ENCODE measurements around the gene SLC66A3. TPM values are rescaled to one million over a fixed set of nuclear protein-coding genes. Genes with fewer than 3 reads are reported as not detected.

Gene SLC66A3
- total RNA-seq, 1 donor from 2014 or later, result 9.8 TPM

DNA sequence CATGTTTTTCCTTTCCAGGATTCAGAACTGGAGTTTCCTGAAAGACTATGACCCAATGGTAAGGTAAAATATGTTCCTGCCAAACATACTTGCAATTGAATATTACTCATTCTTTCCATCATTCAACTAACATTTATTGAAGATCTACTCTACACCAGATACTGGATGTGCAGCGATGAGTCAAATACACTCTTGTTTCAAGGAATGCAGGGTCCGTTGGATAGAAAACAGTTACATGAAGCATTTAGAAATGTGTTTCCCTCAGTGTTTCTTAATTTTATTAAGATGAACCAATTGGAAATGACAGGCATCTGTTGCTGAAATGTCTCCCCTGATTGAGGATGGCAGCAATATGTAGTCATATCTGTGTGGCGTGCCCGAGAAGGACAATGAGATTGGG, 14.8 kb upstream of the SLC66A3 start:
- DNase-seq, result no peak

DNA sequence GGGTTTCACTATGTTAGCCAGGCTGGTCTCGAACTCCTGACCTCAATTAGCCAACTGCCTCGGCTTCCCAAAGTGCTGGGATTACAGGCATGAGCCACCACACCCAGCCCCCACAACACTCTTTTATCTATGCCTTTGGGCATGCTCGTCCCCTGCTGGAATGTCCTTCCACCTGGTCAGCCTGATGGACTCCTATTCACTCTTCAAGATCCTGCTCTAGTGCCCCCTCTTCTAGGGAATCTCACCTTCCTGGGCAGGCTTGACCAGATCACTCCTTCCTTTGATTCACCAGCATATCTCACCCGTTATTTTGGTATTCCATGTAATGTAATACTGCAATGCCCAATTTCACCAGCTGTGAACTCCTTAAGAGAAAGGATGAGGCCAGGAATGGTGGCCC, 13.9 kb upstream of the SLC66A3 start:
- DNase-seq, result no peak

DNA sequence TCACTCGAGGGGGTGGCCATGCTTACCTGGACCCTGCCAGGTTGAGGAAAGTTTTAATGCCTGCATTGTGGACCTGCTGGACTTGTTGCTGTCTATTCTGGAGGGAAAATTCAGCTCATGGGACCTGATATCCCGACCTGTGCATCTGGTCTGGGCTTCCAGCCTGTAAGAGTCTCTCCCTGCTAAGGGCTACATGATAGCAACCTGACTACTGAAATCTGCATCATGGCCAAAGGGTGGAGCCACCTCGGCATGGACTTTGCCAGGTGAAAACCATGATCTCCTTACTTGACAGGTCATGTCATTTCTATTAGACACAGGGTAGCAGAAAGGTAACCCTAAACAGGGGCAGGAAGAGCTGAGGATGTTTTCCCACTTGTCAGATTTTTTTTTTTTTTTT, 12.9 kb upstream of the SLC66A3 start:
- DNase-seq, result no peak

DNA sequence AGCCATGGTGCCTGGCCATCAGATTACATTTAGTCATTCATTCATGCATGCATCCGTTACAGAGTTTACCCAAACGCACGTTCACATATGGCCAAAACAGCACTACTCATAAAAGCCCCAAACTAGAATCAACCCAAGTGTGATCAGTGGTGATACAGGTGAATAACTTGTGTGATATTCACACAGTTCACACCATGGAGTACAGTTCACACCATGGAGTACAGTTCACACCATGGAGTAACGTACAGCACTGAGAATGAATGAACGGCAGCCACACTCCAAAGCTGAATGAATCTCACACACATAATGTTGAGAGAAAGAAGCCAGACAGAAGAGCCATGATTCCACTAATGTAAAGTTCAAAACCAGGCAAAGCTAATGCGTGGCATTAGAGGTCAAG, 12.3 kb upstream of the SLC66A3 start:
- DNase-seq, result no peak

- no peak for DNase-seq
Observed at GRCh38 chr2:11144077-11144737, 11.1 kb upstream of the SLC66A3 start.

DNA sequence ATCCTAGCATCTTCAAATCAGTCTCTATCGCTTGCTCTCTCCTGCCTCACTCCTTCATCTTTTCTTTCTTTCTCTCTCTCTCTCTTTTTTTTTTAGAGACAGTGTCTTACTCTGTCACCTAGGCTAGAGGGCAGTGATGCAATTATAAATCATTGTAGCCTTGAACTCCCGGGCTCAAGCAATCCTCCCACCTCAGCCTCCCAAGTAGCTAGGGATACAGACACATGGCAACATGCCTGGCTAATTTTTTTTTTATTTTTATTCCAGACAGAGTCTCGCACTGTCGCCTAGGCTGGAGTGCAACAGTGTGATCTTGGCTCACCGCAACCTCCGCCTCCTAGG, 10.6 kb upstream of the SLC66A3 start:
- DNase-seq, result no peak

GRCh38 chr2:11145350-11145749, 9.9 kb upstream of the SLC66A3 start:
- no peak for DNase-seq

DNA sequence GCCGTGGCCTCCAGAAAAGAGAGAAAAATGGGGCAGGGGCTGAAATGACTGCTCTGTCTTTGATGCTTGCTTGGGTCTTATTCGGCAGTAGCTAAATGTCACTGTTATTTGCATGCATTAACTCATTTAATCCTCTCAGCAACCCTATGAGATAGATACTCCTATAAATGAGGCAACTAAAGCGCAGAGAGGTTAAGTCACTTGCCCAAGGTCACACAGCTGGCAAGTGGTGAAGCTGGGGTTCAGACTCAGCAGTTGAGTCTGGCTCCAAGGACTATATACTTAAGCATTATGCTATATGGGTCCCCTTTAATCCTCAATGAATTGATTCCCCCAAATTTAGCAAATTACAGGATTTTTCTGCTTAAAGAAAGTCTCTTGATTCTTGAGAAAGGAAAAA, 9.2 kb upstream of the SLC66A3 start:
- DNase-seq, result no peak

DNA sequence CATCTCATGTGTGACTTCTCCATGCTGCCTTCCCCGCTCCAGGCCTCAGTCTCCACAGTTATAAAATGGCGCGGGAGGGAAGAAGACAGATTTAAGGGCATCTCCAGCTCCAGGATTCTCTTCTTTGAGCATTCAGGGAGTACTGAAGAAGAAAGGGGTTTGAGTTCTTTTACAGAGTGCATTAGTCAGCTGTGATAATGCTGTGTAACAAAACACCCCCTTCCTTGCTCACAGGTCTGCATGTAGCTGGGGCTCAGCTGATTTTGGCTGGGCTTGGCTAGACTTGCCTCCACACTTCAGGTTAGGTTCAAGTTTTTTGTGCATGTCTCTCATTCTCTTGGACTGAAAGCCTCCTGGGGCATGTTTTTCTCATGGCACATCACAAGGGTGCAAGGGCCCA, 8.0 kb upstream of the SLC66A3 start:
- DNase-seq, result no peak

GRCh38 chr2:11152591-11152990, 2.7 kb upstream of the SLC66A3 start:
- no peak for DNase-seq

- no peak for DNase-seq
Observed at GRCh38 chr2:11154016-11154922, 998 bp upstream of the SLC66A3 start.

DNA sequence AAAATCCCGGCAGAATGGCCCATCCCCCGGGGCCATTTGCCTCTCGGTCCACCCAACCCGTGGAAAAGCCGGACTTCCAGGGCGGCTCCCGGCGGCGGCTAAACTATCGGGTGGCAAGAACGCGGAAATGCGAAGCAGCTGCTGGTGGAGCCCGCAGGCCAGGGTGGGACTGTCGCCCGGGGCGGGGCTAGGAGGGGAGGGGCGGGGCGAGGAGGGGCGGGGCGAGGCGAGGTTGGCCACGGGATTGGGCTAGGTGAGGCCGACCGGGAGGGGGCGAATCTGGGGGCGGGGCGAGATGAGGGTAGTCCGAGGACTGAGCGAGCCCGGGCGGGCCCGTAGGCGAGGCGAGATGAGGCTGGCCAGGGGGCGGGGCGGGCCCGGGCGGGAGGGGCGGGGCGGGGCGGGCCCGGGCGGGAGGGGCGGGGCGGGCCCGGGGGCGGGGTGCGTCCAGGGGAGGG, 315 bp upstream of the SLC66A3 start:
- DNase-seq, result peak; percentile 95

GRCh38 chr2:11156396-11157075, 1.3 kb downstream of the SLC66A3 start:
- DNase-seq, result no peak

DNA sequence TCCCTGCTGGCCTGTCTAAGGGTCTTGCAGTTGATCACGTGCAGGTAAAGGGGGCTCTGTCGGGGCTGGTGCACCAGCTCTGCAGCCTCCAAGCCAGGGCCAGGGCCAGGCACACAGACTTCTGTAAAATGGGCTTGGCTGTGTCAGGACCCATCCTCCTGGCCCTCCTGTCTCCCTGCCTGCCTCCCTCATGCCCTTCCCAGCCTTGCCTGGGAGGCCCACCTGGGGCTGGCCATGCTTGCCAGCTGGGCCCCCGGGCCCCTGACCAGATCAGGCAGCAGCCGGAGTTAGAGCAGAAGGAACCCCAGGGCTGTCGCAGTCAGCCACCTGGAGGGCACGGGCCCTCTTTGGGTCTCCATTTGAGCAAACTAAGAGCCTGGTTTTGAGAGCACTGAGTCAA, 2.0 kb downstream of the SLC66A3 start:
- DNase-seq, result no peak

DNA sequence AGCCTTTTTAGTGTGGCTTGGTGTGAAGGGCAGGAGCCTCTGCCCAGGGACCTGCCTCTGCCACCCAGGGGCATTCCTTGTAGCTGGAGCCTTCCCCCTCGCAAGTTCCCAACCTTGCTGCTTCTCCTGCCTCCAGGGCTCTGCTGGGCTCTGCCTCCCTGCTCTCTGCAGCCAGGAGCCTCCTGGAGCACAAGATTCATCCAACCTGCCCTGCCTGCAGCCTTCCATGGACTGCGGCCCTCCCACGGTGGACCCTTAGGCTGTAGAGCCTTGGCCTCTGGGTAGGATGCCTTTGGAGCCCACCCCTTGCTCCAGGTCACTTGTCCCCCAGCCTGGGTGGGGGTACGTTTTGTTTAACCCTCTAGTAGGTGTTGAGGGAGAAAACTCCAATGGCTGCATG, 2.5 kb downstream of the SLC66A3 start:
- no peak for DNase-seq

DNA sequence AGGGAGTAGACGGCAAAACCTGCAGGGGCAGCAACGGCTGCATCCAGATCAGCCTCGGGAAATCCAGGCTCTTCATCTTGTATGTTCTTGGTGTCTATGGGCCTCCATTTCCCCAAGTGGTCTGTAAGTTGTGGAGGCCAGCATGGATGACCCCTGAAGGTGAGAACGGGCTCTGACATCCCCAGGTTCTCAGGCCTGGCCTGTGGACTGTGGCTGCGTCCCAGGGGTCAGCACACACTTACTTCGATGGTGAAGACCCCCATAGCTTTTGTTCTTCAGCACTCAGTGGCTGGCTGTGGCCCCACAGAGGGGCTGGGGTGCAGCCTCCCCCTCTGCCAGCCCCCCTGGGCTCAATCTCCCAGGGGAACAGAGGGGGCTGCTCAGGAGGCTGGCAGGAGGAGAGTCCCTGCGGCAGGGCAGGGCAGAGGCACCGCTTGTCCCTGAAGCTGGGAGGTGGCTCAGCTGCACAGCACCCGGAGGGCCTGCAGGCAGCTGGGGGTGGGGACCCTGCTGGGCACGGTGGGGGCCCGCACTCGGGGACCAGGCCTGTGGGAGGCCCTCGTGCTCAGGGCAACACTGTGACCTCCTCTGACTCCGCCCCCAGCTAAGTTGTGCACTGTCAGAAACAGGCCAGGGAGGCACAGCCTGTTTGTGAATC, 3.8 kb downstream of the SLC66A3 start:
- no peak for DNase-seq

- no peak for DNase-seq
Observed at GRCh38 chr2:11159574-11160170, 4.4 kb downstream of the SLC66A3 start.

DNA sequence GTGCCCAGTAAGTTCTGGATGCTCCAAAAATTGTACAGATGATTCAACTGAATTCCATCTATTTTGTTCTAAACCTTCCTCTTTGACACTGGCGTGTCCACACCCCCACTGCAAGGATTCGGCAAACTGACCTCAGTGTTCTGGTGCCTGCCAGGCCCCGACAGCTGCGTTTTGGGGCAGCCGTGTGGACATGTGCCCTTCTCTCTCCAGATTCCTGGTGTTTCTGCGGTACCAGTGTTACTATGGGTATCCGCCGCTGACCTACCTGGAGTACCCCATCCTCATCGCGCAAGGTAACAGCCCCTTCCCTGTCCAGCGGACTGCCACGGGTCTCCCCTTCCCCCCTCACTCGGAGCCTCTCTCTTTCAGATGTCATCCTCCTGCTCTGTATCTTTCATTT, 5.0 kb downstream of the SLC66A3 start:
- no peak for DNase-seq

DNA sequence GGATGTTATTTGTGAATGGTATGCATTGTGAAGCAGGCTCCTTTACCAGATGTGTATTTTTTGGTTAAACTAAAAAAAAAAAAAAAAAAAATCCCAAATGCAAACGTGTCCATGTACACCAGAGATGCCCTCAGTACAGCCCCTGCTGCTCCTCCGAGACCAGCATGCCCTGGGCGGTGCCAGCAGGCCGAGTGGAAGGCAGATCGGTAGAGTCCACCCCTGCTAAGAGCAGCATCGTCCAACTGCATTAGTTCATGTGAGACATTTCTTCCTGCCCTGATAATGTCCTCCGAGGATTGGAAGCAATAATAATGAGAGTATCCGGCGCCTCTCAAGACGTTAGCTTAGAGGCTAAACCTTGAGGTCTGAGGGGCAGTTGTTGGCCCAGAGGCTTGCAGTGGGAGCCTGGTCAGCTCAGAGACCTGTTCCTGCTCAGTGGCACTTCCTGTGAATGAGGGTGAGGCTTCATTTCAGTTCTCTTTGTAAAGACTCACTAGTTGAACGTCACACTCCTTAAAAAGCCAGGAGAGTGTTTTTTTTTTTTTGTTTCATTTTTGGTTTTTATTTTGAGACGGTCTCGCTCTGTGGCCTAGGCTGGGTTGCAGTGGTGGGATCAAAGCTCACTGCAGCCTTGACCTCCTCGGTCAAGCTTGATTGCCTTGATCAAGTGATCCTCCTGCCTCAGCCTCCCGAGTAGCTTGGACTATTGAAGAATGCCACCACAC, 5.6 kb downstream of the SLC66A3 start:
- DNase-seq, result no peak

DNA sequence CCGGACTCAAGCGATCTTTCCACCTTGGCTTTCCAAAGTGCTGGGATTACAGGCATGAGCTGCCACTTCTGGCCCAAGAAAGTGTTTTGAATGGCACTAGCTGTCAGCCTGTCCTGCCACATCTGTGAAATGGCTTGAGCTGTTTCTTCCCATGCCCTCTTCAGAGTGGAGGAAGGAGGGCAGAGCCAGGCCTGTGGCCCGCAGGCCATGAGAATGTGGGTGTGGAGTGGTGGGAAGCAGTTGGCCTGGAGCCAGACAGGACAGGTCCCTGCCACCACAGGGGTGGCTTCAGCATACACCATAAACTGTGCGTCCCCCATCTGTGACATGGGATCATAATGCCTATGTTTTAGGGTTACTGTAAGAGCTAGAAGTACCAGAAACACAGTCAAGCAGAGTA, 6.5 kb downstream of the SLC66A3 start:
- no peak for DNase-seq

DNA sequence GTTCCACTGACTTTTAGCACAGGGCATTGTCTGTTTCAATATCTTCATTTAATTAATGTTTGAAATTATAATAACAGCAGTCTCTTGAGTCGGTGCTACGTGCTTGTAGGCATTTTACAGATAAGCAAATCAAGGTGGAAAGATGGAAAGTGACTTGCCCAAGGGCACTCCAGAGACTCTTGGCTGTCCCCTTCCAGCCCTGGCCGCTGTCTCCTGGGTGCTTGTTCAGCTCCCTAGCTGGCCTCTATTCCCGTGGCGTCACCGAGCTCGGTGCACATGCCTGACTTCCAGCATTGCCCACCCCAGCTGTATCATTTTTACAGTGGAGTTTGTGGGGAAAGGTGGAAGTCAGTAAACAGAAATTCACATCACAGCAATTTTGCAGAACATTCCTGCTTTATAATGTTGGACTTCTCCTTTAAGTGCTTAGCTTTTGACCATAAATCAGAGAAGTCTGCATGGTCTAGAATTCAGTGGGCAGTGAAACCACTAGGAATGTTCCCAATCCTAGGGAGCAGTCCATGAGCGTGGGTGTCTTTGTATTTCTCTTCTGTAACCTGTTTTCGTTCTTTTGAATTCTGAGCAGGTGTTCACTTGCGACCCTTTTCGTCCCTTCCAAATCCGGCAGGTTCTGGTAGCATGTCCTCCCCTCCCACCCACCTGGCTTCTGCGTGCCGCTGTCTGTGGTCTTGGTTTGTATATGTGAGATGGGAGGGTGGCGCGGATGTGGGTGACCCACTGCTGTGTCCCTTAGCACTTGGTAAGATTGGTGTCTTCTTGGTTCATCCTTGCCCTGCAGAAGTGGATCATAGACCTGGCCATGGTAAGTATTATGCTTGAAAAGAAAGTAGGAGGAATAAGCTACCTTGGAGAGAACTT, 8.4 kb downstream of the SLC66A3 start:
- DNase-seq, result no peak

Measured in occipital lobe (tissue), 2 donors.